Uterus (tissue), 2 donors: ENCODE results near the gene PIGH.

Source experiments
- CTCF ChIP-seq, 4 experiments: fragments of 200-600 bp in 2 of 4; fragments of 450-650 bp in 2 of 4; sonication (generic) in 2 of 4; IDR thresholded peaks; one replicate each; pipeline ENCODE4 v1.5.1; 2016 to 2019; ENCODE audit warnings: antibody characterized with exemption in 4 of 4, mild to moderate bottlenecking in 2 of 4, moderate library complexity in 1 of 4
- POLR2A ChIP-seq, 2 donors: fragments of 450-650 bp; IDR thresholded peaks; one replicate each; pipeline ENCODE4 v1.6.1; 2016; ENCODE audit warnings: antibody characterized with exemption in 2 of 2, mild to moderate bottlenecking in 1 of 2, moderate library complexity in 1 of 2

GRCh38 chr14:67645414-67645813, 45.3 kb upstream of the PIGH start:
- TF ChIP-seq CTCF (IDR thresholded peaks at IDR 0.05) (no peak), POLR2A (IDR thresholded peaks at IDR 0.05) (no peak)
